Omental fat pad (tissue), 4 donors: ENCODE results near the gene AP1S3. TPM values are rescaled to one million over a fixed set of nuclear protein-coding genes. Genes with fewer than 3 reads are reported as not detected.
"Not testable (repeated sequence)": the region's sequence is repeated elsewhere in the genome, so short reads cannot be mapped to it uniquely, and the experiment has no call there.

Source experiments
- ATAC-seq: fragments of 150-250 bp; one replicate; pipeline ENCODE4 v1.9.1; 2016; ENCODE audit warnings: mild to moderate bottlenecking, moderate library complexity; ENCODE audit not compliant: low FRiP score
- DNase-seq: peaks from one replicate; pipeline ENCODE4 v3.0.0-alpha.2; 2019; ENCODE audit warnings: low spot score
- CTCF ChIP-seq, 3 donors: fragments of 450-650 bp; IDR thresholded peaks; one replicate each; pipeline ENCODE4 v1.5.1; 2016 to 2017; ENCODE audit warnings: antibody characterized with exemption in 3 of 3, mild to moderate bottlenecking in 3 of 3, moderate library complexity in 2 of 3
- total RNA-seq, 4 donors: library from RNA; depleted of rRNA; stranded (reverse); fragments of >200 nt; gene quantifications; one replicate each; pipeline ENCODE4 v1.1.0, GENCODE V29; 2016

The AP1S3 gene
- total RNA-seq, 4 donors from 2014 or later = 1.6 to 16.2 (median 4.9) TPM; not detected in 1

- ATAC-seq = no peak
Observed at GRCh38 chr2:223762853-223763252, 74.5 kb downstream of the AP1S3 start.

GRCh38 chr2:223761746-223762145 lies 75.6 kb downstream of the AP1S3 start:
- DNase-seq, ATAC-seq: not testable (repeated sequence)

More at GRCh38 chr2:223762853-223763252, 74.5 kb downstream of the AP1S3 start:
- no peak for DNase-seq
- no peak for TF ChIP-seq CTCF (IDR thresholded peaks at IDR 0.05)

- no peak for TF ChIP-seq CTCF (IDR thresholded peaks at IDR 0.05)
- ATAC-seq = peak; percentile 55
- no peak for DNase-seq
Observed at GRCh38 chr2:223760838-223761502, 76.4 kb downstream of the AP1S3 start.

- no peak for DNase-seq
- no peak for TF ChIP-seq CTCF (IDR thresholded peaks at IDR 0.05)
- peak; percentile 77 for ATAC-seq
Observed at GRCh38 chr2:223759569-223760430, 77.6 kb downstream of the AP1S3 start.

- ATAC-seq (no peak), DNase-seq (no peak)
- TF ChIP-seq CTCF (IDR thresholded peaks at IDR 0.05) = no peak
Observed at GRCh38 chr2:223758131-223758840, 79.1 kb downstream of the AP1S3 start.

- no peak for TF ChIP-seq CTCF (IDR thresholded peaks at IDR 0.05)
- ATAC-seq (no peak), DNase-seq (no peak)
Observed at GRCh38 chr2:223753940-223754339, 83.4 kb downstream of the AP1S3 start.

GRCh38 chr2:223751012-223751411 lies 86.4 kb downstream of the AP1S3 start:
- TF ChIP-seq CTCF (IDR thresholded peaks at IDR 0.05) = no peak
- no peak for ATAC-seq
- DNase-seq = no peak
